Measurements from ENCODE around the gene ROBO1.

DNA sequence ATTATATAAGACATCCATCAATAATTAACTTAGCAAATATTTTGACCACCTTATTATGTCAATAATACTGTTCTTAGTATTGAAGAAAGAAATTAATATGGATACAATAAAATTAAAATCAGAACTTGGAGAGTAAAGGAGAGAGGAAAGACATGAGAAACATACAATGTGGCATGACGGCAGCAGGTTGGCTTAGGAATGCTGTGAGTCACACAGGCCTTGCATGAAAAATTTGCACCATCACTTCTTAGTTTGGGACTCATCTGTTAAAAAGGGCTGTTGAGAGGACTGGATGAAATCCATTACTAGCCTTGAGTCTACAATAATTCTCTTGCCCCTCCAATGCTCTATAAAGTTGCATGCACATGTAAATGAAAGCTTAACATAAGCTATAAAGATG, 880.8 kb downstream of the ROBO1 start:
- TF ChIP-seq EZH2 (IDR thresholded peaks at IDR 0.05), result no peak
- TF ChIP-seq POLR2AphosphoS5 (IDR thresholded peaks at IDR 0.05; ENCODE audit: borderline replicate concordance, low read depth, low read length), result no peak

Data from SK-N-MC (cell line).